GM15510 (cell line): ENCODE results near the gene TMEM259.

Experiments used
- POLR2A ChIP-seq: IDR thresholded peaks from 3 replicates; pipeline ENCODE4 v1.6.1; 2011; ENCODE audit warnings: borderline replicate concordance; ENCODE audit not compliant: insufficient read length; ENCODE audit errors: extremely low read depth

Gene TMEM259

GRCh38 chr19:1008268-1009040 lies 12.5 kb downstream of the TMEM259 start:
- TF ChIP-seq POLR2A, result no peak

- TF ChIP-seq POLR2A, result no peak
Measured at GRCh38 chr19:1007399-1008251, 13.3 kb downstream of the TMEM259 start.

- no peak for TF ChIP-seq POLR2A
Measured at GRCh38 chr19:1006711-1007398, 14.1 kb downstream of the TMEM259 start.

GRCh38 chr19:1004803-1005664 lies 15.9 kb downstream of the TMEM259 start:
- TF ChIP-seq POLR2A, result no peak

DNA sequence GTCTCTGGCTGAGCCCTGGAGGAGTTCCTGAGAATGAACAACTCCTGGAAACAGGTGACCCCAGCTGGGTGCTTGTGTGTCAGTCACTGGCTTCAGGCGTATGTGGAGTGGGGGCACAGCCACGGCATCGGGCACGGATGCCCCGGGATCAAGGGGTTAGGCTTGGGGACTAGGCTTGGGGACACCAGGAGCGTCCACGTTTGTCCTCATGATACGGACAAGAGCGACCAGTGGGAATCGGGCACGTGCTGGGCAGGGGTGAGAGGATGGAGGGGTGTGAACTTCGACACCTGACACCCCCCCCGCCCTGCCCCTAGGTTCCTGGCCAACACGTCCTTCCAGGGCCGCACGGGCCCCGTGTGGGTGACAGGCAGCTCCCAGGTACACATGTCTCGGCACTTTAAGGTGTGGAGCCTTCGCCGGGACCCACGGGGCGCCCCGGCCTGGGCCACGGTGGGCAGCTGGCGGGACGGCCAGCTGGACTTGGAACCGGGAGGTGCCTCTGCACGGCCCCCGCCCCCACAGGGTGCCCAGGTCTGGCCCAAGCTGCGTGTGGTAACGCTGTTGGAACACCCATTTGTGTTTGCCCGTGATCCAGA lies 16.6 kb downstream of the TMEM259 start:
- TF ChIP-seq POLR2A, result no peak

- TF ChIP-seq POLR2A, result no peak
Measured at GRCh38 chr19:1003283-1003682, 17.6 kb downstream of the TMEM259 start.

GRCh38 chr19:1002600-1002999 lies 18.3 kb downstream of the TMEM259 start:
- TF ChIP-seq POLR2A, result no peak

- no peak for TF ChIP-seq POLR2A
Measured at GRCh38 chr19:1001538-1002166, 19.3 kb downstream of the TMEM259 start.

DNA sequence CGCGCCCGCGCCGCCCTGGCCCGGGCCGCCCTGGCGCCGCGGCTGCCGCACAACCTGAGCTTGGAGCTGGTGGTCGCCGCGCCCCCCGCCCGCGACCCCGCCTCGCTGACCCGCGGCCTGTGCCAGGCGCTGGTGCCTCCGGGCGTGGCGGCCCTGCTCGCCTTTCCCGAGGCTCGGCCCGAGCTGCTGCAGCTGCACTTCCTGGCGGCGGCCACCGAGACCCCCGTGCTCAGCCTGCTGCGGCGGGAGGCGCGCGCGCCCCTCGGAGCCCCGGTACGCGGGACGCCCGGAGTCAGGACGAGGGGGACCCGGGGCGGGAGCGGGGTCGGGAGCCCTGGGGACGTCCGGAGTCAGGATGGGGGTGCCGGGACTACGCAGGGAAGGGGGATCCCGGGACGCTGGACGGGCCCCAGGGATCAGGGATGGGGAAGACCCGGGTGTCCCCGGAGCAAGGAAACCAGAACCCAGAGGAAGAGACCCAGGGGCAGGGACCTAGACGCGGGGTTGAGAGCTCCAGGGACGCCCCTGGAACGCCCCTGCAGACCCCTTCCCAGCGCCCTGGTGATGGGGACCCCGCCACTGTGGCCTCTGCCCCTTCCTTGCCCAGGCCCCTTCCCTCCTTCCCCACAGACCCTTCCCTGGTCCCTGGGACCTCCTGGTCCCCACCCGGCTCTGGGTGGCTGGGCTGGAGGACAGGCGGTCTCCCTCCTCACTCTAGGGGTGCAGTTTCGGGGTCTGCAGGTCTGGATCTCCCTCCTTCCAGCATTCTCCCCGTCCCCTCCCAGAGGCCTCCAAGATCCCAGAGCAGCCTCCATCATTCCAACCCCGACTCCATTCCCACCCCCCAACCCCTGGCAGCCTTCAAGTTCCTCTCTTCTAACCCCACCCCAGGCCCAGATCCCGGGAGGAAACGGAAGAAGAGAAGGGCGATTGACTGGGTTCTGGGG lies 20.1 kb downstream of the TMEM259 start:
- no peak for TF ChIP-seq POLR2A

- TF ChIP-seq POLR2A, result no peak
Measured at GRCh38 chr19:1000095-1000494, 20.8 kb downstream of the TMEM259 start, which contains the start of gene GRIN3B. TSS of gene GRIN3B (plus strand) at chr19:1000419. CDS start at chr19:1000438, 19 bp downstream.

- no peak for TF ChIP-seq POLR2A
Measured at GRCh38 chr19:999379-999719, 21.6 kb downstream of the TMEM259 start.

DNA sequence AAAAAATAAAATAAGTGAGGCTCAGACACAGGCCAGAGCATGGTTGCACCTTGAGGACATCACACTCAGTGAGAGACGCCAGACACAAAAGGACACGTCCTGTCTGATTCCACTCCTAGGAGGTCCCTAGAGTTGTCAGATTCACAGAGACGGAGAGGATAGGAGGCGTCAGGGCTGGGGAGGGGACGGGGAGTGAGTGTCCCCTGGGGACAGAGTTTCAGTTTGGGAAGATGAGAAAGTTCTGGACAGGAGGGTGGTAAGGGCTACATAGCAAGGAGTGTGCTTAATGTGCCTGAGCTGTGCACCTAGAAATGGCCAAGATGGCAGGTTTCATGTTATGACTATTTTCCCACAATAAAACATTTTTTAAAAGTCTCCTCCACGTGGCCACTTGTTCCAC lies 22.9 kb downstream of the TMEM259 start:
- no peak for TF ChIP-seq POLR2A
